Neural progenitor cell (in vitro differentiated cells): Measurements from ENCODE around the gene ARHGEF4.

ENCODE experiments used
- EZH2 ChIP-seq: fragments of 200-600 bp; sonication (generic); IDR thresholded peaks from 2 replicates; pipeline ENCODE4 v1.6.1; 2017; ENCODE audit warnings: antibody characterized with exemption, mild to moderate bottlenecking, moderate library complexity
- TF ChIP-seq, protein P1 (sequence below): fragments of 200-600 bp; sonication (generic); IDR thresholded peaks from 2 replicates; pipeline ENCODE4 v1.5.1; 2017; ENCODE audit warnings: antibody characterized with exemption, mild to moderate bottlenecking

DNA sequence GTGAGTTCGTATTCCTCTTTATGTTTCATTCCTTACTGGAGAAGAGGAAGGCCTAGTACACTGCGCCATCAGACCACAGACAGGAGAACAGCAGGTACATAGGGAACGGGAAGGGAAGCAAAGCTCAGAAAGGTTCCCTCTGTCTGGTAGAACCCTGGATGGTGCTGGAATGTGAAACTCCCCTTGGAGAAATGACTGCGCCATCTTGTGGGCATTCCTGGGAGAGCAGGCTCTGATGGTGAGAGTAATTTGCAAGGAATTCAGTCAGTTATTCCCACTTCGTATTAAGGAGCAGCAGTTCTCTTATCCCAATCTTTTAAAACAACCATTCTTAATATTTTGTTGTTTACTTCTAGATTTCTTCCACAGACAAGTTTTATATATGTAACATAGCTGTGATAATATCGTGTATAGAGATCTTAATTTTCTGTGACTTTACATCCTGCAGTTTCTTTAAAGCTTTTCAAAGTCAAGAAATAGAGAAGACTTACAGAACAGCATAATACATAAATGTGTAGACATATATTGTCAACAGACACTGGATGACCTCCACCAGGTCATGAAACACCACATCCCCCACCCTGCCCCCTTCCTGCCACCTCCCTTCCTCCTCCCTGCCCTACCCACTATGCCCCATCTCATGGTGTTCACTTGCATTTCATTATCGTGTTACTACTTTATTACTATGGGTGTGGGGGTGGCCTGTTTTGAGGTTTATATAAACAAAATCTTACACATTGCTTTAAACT lies 83.9 kb downstream of the ARHGEF4 start:
- TF ChIP-seq, protein P1, sequence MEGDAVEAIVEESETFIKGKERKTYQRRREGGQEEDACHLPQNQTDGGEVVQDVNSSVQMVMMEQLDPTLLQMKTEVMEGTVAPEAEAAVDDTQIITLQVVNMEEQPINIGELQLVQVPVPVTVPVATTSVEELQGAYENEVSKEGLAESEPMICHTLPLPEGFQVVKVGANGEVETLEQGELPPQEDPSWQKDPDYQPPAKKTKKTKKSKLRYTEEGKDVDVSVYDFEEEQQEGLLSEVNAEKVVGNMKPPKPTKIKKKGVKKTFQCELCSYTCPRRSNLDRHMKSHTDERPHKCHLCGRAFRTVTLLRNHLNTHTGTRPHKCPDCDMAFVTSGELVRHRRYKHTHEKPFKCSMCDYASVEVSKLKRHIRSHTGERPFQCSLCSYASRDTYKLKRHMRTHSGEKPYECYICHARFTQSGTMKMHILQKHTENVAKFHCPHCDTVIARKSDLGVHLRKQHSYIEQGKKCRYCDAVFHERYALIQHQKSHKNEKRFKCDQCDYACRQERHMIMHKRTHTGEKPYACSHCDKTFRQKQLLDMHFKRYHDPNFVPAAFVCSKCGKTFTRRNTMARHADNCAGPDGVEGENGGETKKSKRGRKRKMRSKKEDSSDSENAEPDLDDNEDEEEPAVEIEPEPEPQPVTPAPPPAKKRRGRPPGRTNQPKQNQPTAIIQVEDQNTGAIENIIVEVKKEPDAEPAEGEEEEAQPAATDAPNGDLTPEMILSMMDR: peak; percentile 96
- TF ChIP-seq EZH2: no peak
